Activated naive CD8-positive, alpha-beta T cell treated with anti-CD3 and anti-CD28 coated beads, Interleukin-2, amount 50 U/mL, for 24 hours (primary cell): Measurements from ENCODE around the gene KLHL26.
"Not testable (repeated sequence)": the region's sequence is repeated elsewhere in the genome, so short reads cannot be mapped to it uniquely, and the experiment has no call there.

Experiments
- ATAC-seq: fragments of 150-1000 bp; cut with Tn5 transposase; one replicate; pipeline ENCODE4 v1.10.0; 2021
- DNase-seq: peaks from one replicate; pipeline ENCODE4 v3.0.0; 2021
- H3K27ac Mint-ChIP-seq: one replicate; pipeline ENCODE4 v1.8.0; 2021; ENCODE audit warnings: mild to moderate bottlenecking, mixed read lengths
- H3K27me3 Mint-ChIP-seq: one replicate; pipeline ENCODE4 v1.8.0; 2021; ENCODE audit warnings: mixed read lengths
- H3K36me3 Mint-ChIP-seq: one replicate; pipeline ENCODE4 v1.8.0; 2021; ENCODE audit warnings: low read depth, mixed read lengths
- H3K4me1 Mint-ChIP-seq: one replicate; pipeline ENCODE4 v1.8.0; 2021; ENCODE audit warnings: mixed read lengths
- H3K4me3 Mint-ChIP-seq: one replicate; pipeline ENCODE4 v1.8.0; 2021; ENCODE audit warnings: mild to moderate bottlenecking, moderate library complexity, mixed read lengths
- H3K9me3 Mint-ChIP-seq: one replicate; pipeline ENCODE4 v1.8.0; 2021; ENCODE audit warnings: mixed read lengths

KLHL26 gene

GRCh38 chr19:18636969-18637629, at the start of gene KLHL26:
TSS of gene KLHL26 (plus strand) at chr19:18637028. CDS start at chr19:18637055, 27 bp downstream.
- peak within 1 kb of the TSS; percentile 85 for H3K4me3 Mint-ChIP-seq
- no peaks in the 10 kb centered on the region for H3K36me3 Mint-ChIP-seq
- no peak for ATAC-seq
- peaks cover 19% of the 10 kb centered on the region for H3K4me1 Mint-ChIP-seq
- peaks cover 2% of the 10 kb centered on the region for H3K27me3 Mint-ChIP-seq
- peak within 1 kb of the TSS; percentile 85 for H3K27ac Mint-ChIP-seq
- no peak for DNase-seq
- H3K9me3 Mint-ChIP-seq, result no peaks in the 10 kb centered on the region

DNA sequence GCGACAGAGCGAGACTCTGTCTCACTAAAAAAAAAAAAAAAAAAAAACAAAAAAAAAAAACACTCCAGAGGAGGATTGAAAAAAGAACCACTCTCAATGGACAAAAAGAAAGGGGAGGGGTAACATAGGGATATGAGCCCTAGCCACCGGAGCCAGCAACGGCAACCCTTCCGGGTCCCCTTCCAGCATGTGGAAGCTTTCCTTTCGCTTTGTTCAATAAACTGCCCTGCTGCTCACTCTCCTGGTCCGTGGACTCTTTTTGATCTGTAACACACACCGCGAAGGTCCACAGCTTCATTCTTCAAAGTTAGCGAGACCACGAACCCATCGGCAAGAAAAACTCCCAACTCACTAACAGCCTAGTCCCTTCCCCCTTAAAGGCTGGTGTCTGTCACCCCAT, 49.3 kb upstream of the KLHL26 start:
- Mint-ChIP-seq H3K27ac (peak overlapping the region; percentile 91), H3K27me3 (no peaks in the 10 kb centered on the region), H3K9me3 (no peaks in the 10 kb centered on the region), H3K36me3 (peaks cover 11% of the 10 kb centered on the region), H3K4me3 (peak overlapping the region; percentile 89), H3K4me1 (peaks cover 25% of the 10 kb centered on the region)
- DNase-seq (no peak), ATAC-seq (no peak)

DNA sequence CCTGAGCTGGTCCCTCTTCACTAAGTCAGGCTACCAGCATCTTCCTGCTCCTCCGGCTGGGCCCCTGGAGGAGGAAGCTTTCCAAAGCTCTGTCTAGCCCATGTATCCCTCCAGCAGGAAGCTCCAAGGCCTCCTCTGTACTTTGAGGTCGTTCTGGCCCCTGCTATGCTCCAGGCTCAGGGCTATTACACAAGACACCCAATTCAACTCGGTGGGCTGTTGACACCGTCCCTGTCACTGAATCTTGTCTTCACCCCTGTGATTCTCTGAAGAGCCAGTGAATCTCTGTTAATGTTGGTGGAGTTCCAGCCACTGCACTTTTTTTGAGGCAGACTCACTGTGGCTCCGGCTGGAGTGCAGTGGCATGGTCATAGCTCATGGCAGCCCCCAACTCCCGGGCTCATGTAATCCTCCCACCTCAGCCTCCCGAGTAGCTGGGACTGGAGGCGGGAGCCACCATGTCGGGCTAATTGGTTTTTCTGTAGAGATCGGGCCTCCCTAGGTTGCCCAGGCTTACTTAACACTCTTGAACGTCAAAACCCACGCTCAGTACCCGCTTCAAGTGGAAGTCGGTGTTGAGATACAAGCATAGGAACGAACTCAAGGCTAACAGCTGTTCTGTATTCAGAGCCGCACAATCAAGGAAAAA, 48.7 kb upstream of the KLHL26 start:
- DNase-seq, result no peak
- Mint-ChIP-seq H3K9me3 (no peaks in the 10 kb centered on the region), H3K4me3 (peak overlapping the region; percentile 89), H3K4me1 (peaks cover 25% of the 10 kb centered on the region), H3K27me3 (no peaks in the 10 kb centered on the region), H3K27ac (peak overlapping the region; percentile 91), H3K36me3 (peaks cover 11% of the 10 kb centered on the region)
- ATAC-seq, result no peak

GRCh38 chr19:18588611-18589379, 48.0 kb upstream of the KLHL26 start, which contains the start of gene REX1BD:
TSS of gene REX1BD (plus strand) at chr19:18588798. CDS start at chr19:18588802, 4 bp downstream.
- H3K27ac Mint-ChIP-seq, result peak within 1 kb of the TSS; percentile 92
- peak within 1 kb of the TSS; percentile 89 for H3K4me3 Mint-ChIP-seq
- peaks cover 11% of the 10 kb centered on the region for H3K36me3 Mint-ChIP-seq
- H3K4me1 Mint-ChIP-seq, result peaks cover 31% of the 10 kb centered on the region
- peak; percentile 91 for DNase-seq
- no peaks in the 10 kb centered on the region for H3K27me3 Mint-ChIP-seq
- peak; percentile 90 for ATAC-seq
- H3K9me3 Mint-ChIP-seq, result no peaks in the 10 kb centered on the region

- H3K9me3 Mint-ChIP-seq, result no peaks in the 10 kb centered on the region
- H3K36me3 Mint-ChIP-seq, result peaks cover 11% of the 10 kb centered on the region
- peaks cover 33% of the 10 kb centered on the region for H3K4me1 Mint-ChIP-seq
- ATAC-seq (peak; percentile 55), DNase-seq (peak; percentile 68)
- peak overlapping the region; percentile 92 for H3K27ac Mint-ChIP-seq
- H3K27me3 Mint-ChIP-seq, result no peaks in the 10 kb centered on the region
- peak overlapping the region; percentile 89 for H3K4me3 Mint-ChIP-seq
These were observed 47.2 kb upstream of the KLHL26 start for GRCh38 chr19:18589380-18590272.

GRCh38 chr19:18590273-18591272, 46.3 kb upstream of the KLHL26 start:
- no peak for ATAC-seq

DNA sequence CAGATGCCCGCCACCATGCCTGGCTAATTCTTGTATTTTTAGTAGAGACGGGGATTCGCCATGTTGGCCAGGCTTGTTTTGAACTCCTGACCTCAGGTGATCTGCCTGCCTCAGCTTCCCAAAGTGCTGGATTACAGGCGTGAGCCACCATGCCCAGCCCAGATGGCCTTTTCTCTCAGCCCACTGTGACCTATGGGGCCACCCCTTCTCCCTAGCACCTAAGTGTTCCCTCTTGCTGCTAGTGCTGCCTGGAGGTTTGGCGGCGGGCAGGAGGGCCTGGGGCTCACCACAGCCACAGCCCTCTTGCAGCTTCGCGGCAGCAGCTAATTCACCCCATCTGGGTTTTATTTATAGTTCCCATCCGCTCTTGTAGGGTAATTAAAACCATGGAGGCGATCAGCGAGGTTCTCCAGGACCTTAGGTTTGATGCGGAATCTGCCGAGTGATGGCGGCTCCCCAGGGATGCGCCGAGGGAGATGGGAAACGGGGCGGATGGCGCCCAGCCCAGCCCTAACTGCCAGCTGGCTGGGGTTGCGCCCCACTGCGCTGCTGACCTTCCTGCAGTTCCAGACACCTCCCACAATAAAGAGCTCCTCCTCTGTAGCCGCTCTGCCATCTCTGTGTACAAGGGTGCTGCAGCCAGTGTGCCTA, 45.0 kb upstream of the KLHL26 start:
- no peak for DNase-seq
- Mint-ChIP-seq H3K9me3 (no peaks in the 10 kb centered on the region), H3K4me3 (no peak overlapping the region), H3K27ac (no peak overlapping the region), H3K4me1 (peaks cover 37% of the 10 kb centered on the region), H3K36me3 (peaks cover 11% of the 10 kb centered on the region), H3K27me3 (peaks cover 7% of the 10 kb centered on the region)
- no peak for ATAC-seq

More at GRCh38 chr19:18590273-18591272, 46.3 kb upstream of the KLHL26 start:
- Mint-ChIP-seq H3K27ac (peak overlapping the region; percentile 92), H3K4me1 (peaks cover 36% of the 10 kb centered on the region), H3K36me3 (peaks cover 11% of the 10 kb centered on the region), H3K9me3 (no peaks in the 10 kb centered on the region), H3K27me3 (peaks cover 3% of the 10 kb centered on the region), H3K4me3 (peak overlapping the region; percentile 89)
- no peak for DNase-seq

GRCh38 chr19:18592732-18593131, 44.1 kb upstream of the KLHL26 start:
- DNase-seq, H3K9me3 Mint-ChIP-seq, H3K27ac Mint-ChIP-seq: not testable (repeated sequence)

DNA sequence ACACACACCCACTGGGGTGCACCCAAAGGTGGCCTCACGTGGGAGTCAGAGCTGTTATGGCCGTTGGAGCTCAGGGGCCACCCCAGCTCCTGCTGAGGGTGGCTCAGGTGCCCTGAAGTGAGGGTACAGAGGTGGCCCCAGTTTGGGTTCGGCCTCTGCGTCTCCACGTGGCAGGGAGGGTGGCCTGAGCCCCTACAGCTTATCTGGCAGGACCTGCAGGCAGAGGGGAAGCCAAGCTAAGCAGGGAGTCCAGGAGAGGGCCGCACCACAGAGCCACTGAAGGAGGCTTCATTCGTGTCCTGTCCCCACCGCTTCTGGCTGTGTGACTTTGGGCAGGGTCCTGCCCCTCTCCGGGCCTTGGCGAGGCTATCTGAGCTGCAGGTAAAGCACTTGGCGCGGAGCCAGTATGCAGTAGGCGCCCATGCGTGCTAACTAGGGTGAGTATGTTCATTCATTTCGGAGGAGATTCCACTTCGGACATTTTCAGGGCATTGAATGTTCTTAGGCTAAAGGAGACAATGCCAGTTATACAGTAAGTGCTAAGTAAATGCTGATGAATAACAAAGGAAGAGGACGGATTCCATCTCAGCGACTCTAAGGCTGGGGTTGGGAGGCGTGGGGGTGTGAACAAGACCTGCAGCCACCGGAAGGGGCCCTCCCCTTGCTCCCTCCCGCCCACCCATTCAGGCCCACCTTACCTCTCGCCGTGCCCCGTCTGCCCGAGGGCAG, 43.3 kb upstream of the KLHL26 start:
- Mint-ChIP-seq H3K27me3 (peaks cover 7% of the 10 kb centered on the region), H3K27ac (no peak overlapping the region), H3K9me3 (no peaks in the 10 kb centered on the region), H3K4me1 (peaks cover 28% of the 10 kb centered on the region), H3K36me3 (peaks cover 11% of the 10 kb centered on the region), H3K4me3 (peak overlapping the region; percentile 53)
- no peak for ATAC-seq
- DNase-seq, result no peak

More at GRCh38 chr19:18592732-18593131, 44.1 kb upstream of the KLHL26 start:
- Mint-ChIP-seq H3K4me1 (peaks cover 35% of the 10 kb centered on the region), H3K36me3 (peaks cover 11% of the 10 kb centered on the region)
- H3K27me3 Mint-ChIP-seq, H3K4me3 Mint-ChIP-seq, ATAC-seq: not testable (repeated sequence)

GRCh38 chr19:18594096-18594823, 42.6 kb upstream of the KLHL26 start:
- Mint-ChIP-seq H3K27ac (peak overlapping the region; percentile 47), H3K9me3 (no peaks in the 10 kb centered on the region), H3K4me1 (peaks cover 28% of the 10 kb centered on the region), H3K27me3 (peaks cover 7% of the 10 kb centered on the region), H3K4me3 (peak overlapping the region; percentile 67), H3K36me3 (peaks cover 11% of the 10 kb centered on the region)
- DNase-seq (peak; percentile 84), ATAC-seq (peak; percentile 65)

DNA sequence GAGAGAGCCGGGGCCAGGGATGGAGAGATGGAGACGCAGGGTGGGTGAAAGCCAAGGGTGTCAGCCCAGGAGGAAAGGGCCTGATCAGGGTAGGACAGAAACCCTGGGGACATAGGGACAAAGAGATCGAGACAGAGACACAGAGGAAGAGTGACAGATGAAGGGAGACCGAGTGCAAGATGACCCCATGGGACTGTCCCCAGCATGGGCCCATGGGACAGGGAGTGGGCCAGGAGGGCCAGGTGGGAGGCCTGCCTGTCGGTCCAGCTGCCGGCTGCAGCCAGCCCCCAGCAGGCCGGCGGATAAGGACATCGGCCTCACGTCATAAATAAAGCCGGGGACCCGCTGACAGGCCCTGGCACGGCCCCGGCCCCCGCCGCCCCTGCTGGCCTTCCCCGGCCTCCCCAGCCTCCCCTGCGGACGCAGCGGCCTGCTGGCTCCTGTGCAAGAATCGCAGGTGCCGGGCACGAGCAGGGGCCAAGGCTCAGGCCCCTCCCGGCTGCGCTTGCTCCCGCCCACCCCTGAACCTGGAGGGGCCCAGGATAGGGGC, 41.9 kb upstream of the KLHL26 start:
- H3K4me1 Mint-ChIP-seq, result peaks cover 24% of the 10 kb centered on the region
- no peaks in the 10 kb centered on the region for H3K9me3 Mint-ChIP-seq
- H3K4me3 Mint-ChIP-seq, result peak overlapping the region; percentile 67
- peaks cover 11% of the 10 kb centered on the region for H3K27me3 Mint-ChIP-seq
- peaks cover 8% of the 10 kb centered on the region for H3K36me3 Mint-ChIP-seq
- ATAC-seq, result peak; percentile 2
- DNase-seq, result no peak
- H3K27ac Mint-ChIP-seq, result peak overlapping the region; percentile 47
